H1 (cell line): ENCODE measurements around the gene VRK3. TPM values are rescaled to one million over a fixed set of nuclear protein-coding genes. Genes with fewer than 3 reads are reported as not detected.

Experiments
- CTCF ChIA-PET: fragments of 300-600 bp; sonication (Branson Sonifier 250); formaldehyde crosslinking; loops from one replicate; lab custom pipeline; 2021; ENCODE audit not compliant: partially characterized antibody; lab: Charles Lee
- POLR2A ChIA-PET: fragments of 300-600 bp; sonication (Branson Sonifier 250); formaldehyde crosslinking; loops from one replicate; lab custom pipeline; 2021; ENCODE audit warnings: inconsistent platforms; ENCODE audit not compliant: partially characterized antibody; lab: Charles Lee
- DNase-seq, 2 experiments: peaks; one replicate each; pipeline versions ENCODE4 v3.0.0 to v3.0.0-alpha.2; 2010 to 2022; ENCODE audit warnings: low spot score in 2 of 2, low read depth in 1 of 2, mixed read lengths in 1 of 2
- FAIRE-seq: peaks from 2 replicates; lab custom pipeline; 2011; peaks lifted over from hg19 to GRCh38; lab: Jason Lieb, UNC
- H2AFZ ChIP-seq: 2 replicates; pipeline ENCODE4 v1.8.1; 2012; ENCODE audit warnings: low read length, inconsistent platforms
- H2AK5ac ChIP-seq: 2 replicates; pipeline ENCODE4 v1.6.1; 2013; ENCODE audit warnings: low read depth, low read length
- H2BK120ac ChIP-seq: replicated peaks from 2 replicates; pipeline ENCODE3; 2013; ENCODE audit warnings: low read depth, low read length, inconsistent platforms
- H2BK12ac ChIP-seq: 2 replicates; pipeline ENCODE4 v1.6.1; 2013; ENCODE audit warnings: low read depth, low read length
- H2BK15ac ChIP-seq: 2 replicates; pipeline ENCODE4 v1.6.1; 2013; ENCODE audit warnings: low read length
- H2BK20ac ChIP-seq: 2 replicates; pipeline ENCODE4 v1.6.1; 2013; ENCODE audit warnings: low read length
- H2BK5ac ChIP-seq: 2 replicates; pipeline ENCODE4 v1.6.1; 2013; ENCODE audit warnings: low read depth, low read length
- H3K14ac ChIP-seq: 2 replicates; pipeline ENCODE4 v1.6.1; 2013; ENCODE audit warnings: inconsistent platforms; ENCODE audit not compliant: insufficient read length
- H3K18ac ChIP-seq: 2 replicates; pipeline ENCODE4 v1.6.1; 2013; ENCODE audit warnings: low read length; ENCODE audit errors: extremely low read depth
- H3K23ac ChIP-seq: 2 replicates; pipeline ENCODE4 v1.6.1; 2013; ENCODE audit warnings: inconsistent platforms; ENCODE audit not compliant: insufficient read length
- H3K23me2 ChIP-seq: 2 replicates; pipeline ENCODE4 v1.6.1; 2013; ENCODE audit warnings: low read depth, low read length
- H3K27ac ChIP-seq: 2 replicates; pipeline ENCODE4 v1.6.1; 2011; ENCODE audit warnings: low read depth, low read length, inconsistent platforms
- H3K27me3 ChIP-seq, 4 experiments: replicated peaks in 1 of 4; 1 replicate in 1 of 4; 2 replicates in 3 of 4; pipeline versions ENCODE4 v1.6.1 to v1.8.1; 2011 to 2013; ENCODE audit warnings: low read length in 3 of 4, mild to moderate bottlenecking in 3 of 4, inconsistent platforms in 2 of 4, mixed read lengths in 2 of 4, moderate library complexity in 1 of 4; ENCODE audit not compliant: control insufficient read depth in 3 of 4, insufficient read depth in 3 of 4; ENCODE audit errors: extremely low read depth in 1 of 4
- H3K36me3 ChIP-seq, 4 experiments: 2 replicates each; pipeline versions ENCODE4 v1.6.1 to v1.8.1; 2011 to 2013; ENCODE audit warnings: mild to moderate bottlenecking in 4 of 4, low read length in 3 of 4, moderate library complexity in 2 of 4, control low read depth in 1 of 4, inconsistent platforms in 1 of 4; ENCODE audit not compliant: insufficient read depth in 4 of 4, control insufficient read depth in 2 of 4
- H3K4ac ChIP-seq: replicated peaks from 2 replicates; pipeline ENCODE3; 2013; ENCODE audit warnings: low read length, low read depth, mixed read lengths, inconsistent platforms; ENCODE audit not compliant: insufficient read length
- H3K4me1 ChIP-seq, 4 experiments: replicated peaks in 1 of 4; 1 replicate in 1 of 4; 2 replicates in 3 of 4; pipeline versions ENCODE4 v1.6.1 to v1.8.1; 2011 to 2013; ENCODE audit warnings: low read length in 3 of 4, inconsistent platforms in 2 of 4, mixed read lengths in 1 of 4; ENCODE audit not compliant: insufficient read depth in 4 of 4, control insufficient read depth in 3 of 4
- H3K4me2 ChIP-seq, 2 experiments: 2 replicates each; pipeline versions ENCODE4 v1.6.1 to v1.8.1; 2011 to 2013; ENCODE audit warnings: low read depth in 2 of 2, low read length in 2 of 2, control low read depth in 1 of 2, inconsistent platforms in 1 of 2, mild to moderate bottlenecking in 1 of 2; ENCODE audit not compliant: insufficient read depth in 1 of 2
- H3K4me3 ChIP-seq, 4 experiments: fragments of 200-600, 300-600 bp in 1 of 4; sonication (generic), shearing (Covaris generic), sonication (Bioruptor Twin) in 1 of 4; 2 replicates each; pipeline versions ENCODE4 v1.5.1 to v1.8.1; 2011 to 2016; ENCODE audit warnings: low read length in 4 of 4, low read depth in 3 of 4, control low read depth in 2 of 4, inconsistent platforms in 2 of 4, mild to moderate bottlenecking in 2 of 4, mixed read lengths in 1 of 4, moderate library complexity in 1 of 4; ENCODE audit not compliant: insufficient read depth in 2 of 4; ENCODE audit errors: extremely low read depth in 1 of 4
- H3K56ac ChIP-seq: replicated peaks from 2 replicates; pipeline ENCODE3; 2013; ENCODE audit warnings: low read depth, mild to moderate bottlenecking, mixed read lengths, low read length, inconsistent platforms; ENCODE audit not compliant: insufficient read length
- H3K79me1 ChIP-seq: 2 replicates; pipeline ENCODE4 v1.6.1; 2013; ENCODE audit warnings: low read depth, low read length, control low read depth
- H3K79me2 ChIP-seq, 2 experiments: 2 replicates each; pipeline versions ENCODE4 v1.6.1 to v1.8.1; 2012 to 2013; ENCODE audit warnings: low read length in 2 of 2, mild to moderate bottlenecking in 2 of 2, inconsistent platforms in 1 of 2; ENCODE audit not compliant: insufficient read depth in 2 of 2, control insufficient read depth in 1 of 2
- H3K9ac ChIP-seq, 4 experiments: replicated peaks in 1 of 4; 1 replicate in 1 of 4; 2 replicates in 3 of 4; pipeline versions ENCODE4 v1.6.1 to v1.8.1; 2011 to 2013; ENCODE audit warnings: low read depth in 3 of 4, low read length in 3 of 4, control low read depth in 2 of 4, mild to moderate bottlenecking in 2 of 4, moderate library complexity in 2 of 4, inconsistent platforms in 1 of 4; ENCODE audit errors: extremely low read depth in 1 of 4
- H3K9me3 ChIP-seq, 2 experiments: 2 replicates each; pipeline versions ENCODE4 v1.6.1 to v1.8.1; 2012 to 2013; ENCODE audit warnings: mild to moderate bottlenecking in 2 of 2, moderate library complexity in 2 of 2, control low read depth in 1 of 2, inconsistent platforms in 1 of 2, low read depth in 1 of 2, low read length in 1 of 2, mixed read lengths in 1 of 2; ENCODE audit not compliant: insufficient read depth in 2 of 2
- H4K20me1 ChIP-seq, 2 experiments: replicated peaks in 1 of 2; 2 replicates each; pipeline versions ENCODE3 to v1.8.1; 2011 to 2013; ENCODE audit warnings: inconsistent platforms in 2 of 2, low read length in 2 of 2, mild to moderate bottlenecking in 1 of 2; ENCODE audit not compliant: insufficient read depth in 2 of 2, control insufficient read depth in 1 of 2
- H4K5ac ChIP-seq: 2 replicates; pipeline ENCODE4 v1.6.1; 2013; ENCODE audit warnings: low read length, low read depth, mixed read lengths, inconsistent platforms; ENCODE audit not compliant: insufficient read length
- H4K8ac ChIP-seq: 2 replicates; pipeline ENCODE4 v1.8.0; 2013; ENCODE audit warnings: mild to moderate bottlenecking, moderate library complexity, low read length, inconsistent platforms; ENCODE audit not compliant: insufficient read depth; ENCODE audit errors: extremely low read depth
- H4K91ac ChIP-seq: replicated peaks from 2 replicates; pipeline ENCODE3; 2013; ENCODE audit warnings: low read length, mixed read lengths, inconsistent platforms; ENCODE audit not compliant: insufficient read length
- BRCA1 ChIP-seq: IDR thresholded peaks from 2 replicates; pipeline ENCODE4 v1.6.1; 2012; ENCODE audit warnings: low read depth, low read length, improper control_type of control experiment
- CBX5 ChIP-seq: fragments of 300-800, 300-1000 bp; sonication (generic); IDR thresholded peaks from 2 replicates; pipeline ENCODE4 v1.7.1; 2016; ENCODE audit warnings: antibody characterized with exemption, low read length, low read depth
- CHD1 ChIP-seq: IDR thresholded peaks from 2 replicates; pipeline ENCODE4 v1.6.1; 2012; ENCODE audit warnings: low read depth, low read length, improper control_type of control experiment
- GTF2F1 ChIP-seq: IDR thresholded peaks from 2 replicates; pipeline ENCODE4 v1.6.1; 2012; ENCODE audit warnings: low read depth, low read length, improper control_type of control experiment, borderline replicate concordance
- JUND ChIP-seq: IDR thresholded peaks from 2 replicates; pipeline ENCODE4 v1.6.1; 2011; ENCODE audit warnings: mild to moderate bottlenecking, improper control_type of control experiment, low read length
- KDM1A ChIP-seq: fragments of 200-600, 300-600 bp; sonication (generic); IDR thresholded peaks from 2 replicates; pipeline ENCODE4 v1.7.1; 2016; ENCODE audit warnings: mild to moderate bottlenecking, low read length, borderline replicate concordance
- MAX ChIP-seq: IDR thresholded peaks from 2 replicates; pipeline ENCODE4 v1.6.1; 2012; ENCODE audit warnings: inconsistent platforms
- POLR2AphosphoS5 ChIP-seq: IDR thresholded peaks from 2 replicates; pipeline ENCODE4 v1.6.1; 2011; ENCODE audit warnings: low read depth, low read length
- POU5F1 ChIP-seq: IDR thresholded peaks from 2 replicates; pipeline ENCODE4 v1.6.1; 2011; ENCODE audit warnings: low read depth, mild to moderate bottlenecking, low read length, moderate library complexity
- RFX5 ChIP-seq: IDR thresholded peaks from 2 replicates; pipeline ENCODE4 v1.6.1; 2011; ENCODE audit warnings: low read depth, low read length, improper control_type of control experiment, borderline replicate concordance
- SIN3A ChIP-seq, 2 experiments: IDR thresholded peaks in 1 of 2; conservative IDR thresholded peaks in 1 of 2; 2 replicates each; pipeline ENCODE4 v1.6.1; 2011 to 2012; ENCODE audit warnings: low read length in 2 of 2, improper control_type of control experiment in 1 of 2, low read depth in 1 of 2, mild to moderate bottlenecking in 1 of 2
- SIRT6 ChIP-seq: IDR thresholded peaks from one replicate; pipeline ENCODE4 v1.7.1; 2012; ENCODE audit warnings: low read length, inconsistent platforms
- SP1 ChIP-seq: IDR thresholded peaks from 2 replicates; pipeline ENCODE4 v1.6.1; 2011; ENCODE audit warnings: low read depth, low read length
- SUZ12 ChIP-seq: fragments of 200-600 bp; sonication (generic); IDR thresholded peaks from 2 replicates; pipeline ENCODE4 v1.6.1; 2012; ENCODE audit warnings: mild to moderate bottlenecking, inconsistent platforms, low read length, moderate library complexity, mixed read lengths
- TCF12 ChIP-seq: IDR thresholded peaks from 2 replicates; pipeline ENCODE4 v1.6.1; 2011; ENCODE audit warnings: low read depth, mild to moderate bottlenecking, low read length
- WGBS, 2 experiments: shearing (Covaris generic) in 1 of 2; methylation state at CpG; one replicate each; pipeline versions ENCODE4 v1.1.6 to v1.1.7; 2013 to 2015; ENCODE audit warnings: low lambda C conversion rate in 2 of 2, mixed read lengths in 2 of 2, inconsistent platforms in 1 of 2, low coverage in 1 of 2, missing lambda C conversion rate in 1 of 2; ENCODE audit not compliant: insufficient replicate concordance in 2 of 2, insufficient coverage in 1 of 2, insufficient read length in 1 of 2; ENCODE audit errors: extremely low coverage in 1 of 2, missing lambda C conversion rate in 1 of 2; 5-methylcytosine and 5-hydroxymethylcytosine counted together
- polyA plus RNA-seq, 7 experiments: library from polyadenylated mRNA; depleted of rRNA in 3 of 7; stranded (reverse) in 5 of 7; unstranded in 2 of 7; fragments of >200 nt in 5 of 7; fragments of 200-250 nt in 2 of 7; gene quantifications; 1 replicate in 5 of 7; 2 replicates in 1 of 7; 4 replicates in 1 of 7; pipeline versions ENCODE4 v1.2.1 to v1.2.3, GENCODE V29; 2011 to 2013; ENCODE audit warnings: missing spikeins in 2 of 7, mixed read lengths in 2 of 7
- total RNA-seq: library from RNA; stranded (reverse); fragmentation: NEBNext Ultra II Directional; extraction: Animal tissue kit (Norgen Biotek cat#: 25700); gene quantifications from 2 replicates; pipeline ENCODE4 v1.2.1, GENCODE V29; 2021

Gene VRK3
- total and polyA plus RNA-seq, 2 of the 8 experiments (the other 6 are each of a cell fraction or from before 2014, with no cell fraction given) = 21.3 to 36.1 TPM

DNA sequence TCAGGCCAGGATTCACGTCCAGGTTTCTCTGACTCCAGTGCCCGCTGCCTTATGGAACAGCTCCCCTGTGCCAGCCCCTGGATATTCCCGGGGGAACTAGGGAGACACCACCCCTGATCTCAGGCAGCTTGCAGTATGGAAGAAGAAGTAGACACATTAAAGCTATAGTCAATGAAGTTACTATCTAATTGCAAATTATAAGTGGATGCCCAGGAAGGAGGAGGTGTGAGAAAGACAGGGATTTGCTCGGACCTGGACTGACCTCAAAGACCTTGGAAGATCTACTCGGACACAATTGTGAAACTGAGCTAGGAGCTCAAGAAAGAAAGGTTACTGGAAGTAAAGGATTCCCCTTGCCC is 74.6 kb downstream of the VRK3 start:
- no peak overlapping the region for H4K8ac ChIP-seq
- H3K4me3 ChIP-seq = no peak overlapping the region
- no peak overlapping the region for H3K27ac ChIP-seq
- H2BK12ac ChIP-seq = no peak overlapping the region
- peaks cover 0 to 3% of the 10 kb centered on the region in 2 experiments; a peak in 1 of 4 replicates for H3K9me3 ChIP-seq
- no peak overlapping the region for H2BK15ac ChIP-seq
- H3K27me3 ChIP-seq = no peaks in the 10 kb centered on the region
- no peak overlapping the region for H2BK120ac ChIP-seq
- no peak for FAIRE-seq
- no peak overlapping the region for H2AFZ ChIP-seq
- no peaks in the 10 kb centered on the region for H3K23me2 ChIP-seq
- peaks cover 0 to 1% of the 10 kb centered on the region in 2 experiments for H4K20me1 ChIP-seq
- no peak overlapping the region for H3K56ac ChIP-seq
- H2BK20ac ChIP-seq = no peak overlapping the region
- no peak overlapping the region for H2BK5ac ChIP-seq
- H3K23ac ChIP-seq = no peak overlapping the region
- no peak for DNase-seq
- no peaks in the 10 kb centered on the region for H3K79me1 ChIP-seq
- H3K4me1 ChIP-seq = peaks cover 0 to 8% (median 4%) of the 10 kb centered on the region in 4 experiments; a peak in 5 of 7 replicates
- H3K79me2 ChIP-seq = no peaks in the 10 kb centered on the region
- no peak overlapping the region for H2AK5ac ChIP-seq
- CTCF ChIA-PET = interaction anchor here (0.6 to 7.3 kb wide), 9 partner anchors 11 to 1358 kb away, joined by 3 to 69 read pairs (median 3); no protein-coding TSS in a partner anchor
- H3K9ac ChIP-seq = no peak overlapping the region
- H3K4me2 ChIP-seq = no peak overlapping the region
- no peak overlapping the region for H3K14ac ChIP-seq
- WGBS, 2 experiments = 86% methylated on average over 5 of the region's 5 CpGs; no CpG with 5 or more reads in 1 of the 2 experiments
- no peak overlapping the region for H4K5ac ChIP-seq
- H3K4ac ChIP-seq = no peak overlapping the region
- POLR2A ChIA-PET = interaction anchor here (0.7 to 2.2 kb wide), 4 partner anchors 21 to 38 kb away, joined by 3 to 8 read pairs (median 4); partner anchors contain the start of genes ATF5 and NUP62
- no peaks in the 10 kb centered on the region for H3K36me3 ChIP-seq
- H4K91ac ChIP-seq = no peak overlapping the region
- H3K18ac ChIP-seq = no peak overlapping the region
- TF ChIP-seq RFX5 = no peak
- no peak for TF ChIP-seq SIN3A (conservative IDR thresholded peaks at IDR 0.05 in 1 of 2, IDR thresholded peaks at IDR 0.05 in 1 of 2; ENCODE audit: low read depth in 1 of 2, low read length in 2 of 2)
- no peak for TF ChIP-seq CHD1
- no peak for TF ChIP-seq BRCA1
- no peak for TF ChIP-seq SIRT6
- TF ChIP-seq JUND = no peak
- TF ChIP-seq KDM1A = no peak
- TF ChIP-seq SUZ12 = no peak
- TF ChIP-seq TCF12 = no peak
- no peak for TF ChIP-seq POLR2AphosphoS5
- TF ChIP-seq SP1 = no peak
- no peak for TF ChIP-seq POU5F1
- no peak for TF ChIP-seq MAX
- no peak for TF ChIP-seq CBX5
- TF ChIP-seq GTF2F1 = no peak
